Neuron (in vitro differentiated cells): ENCODE measurements around the gene NEO1.

Experiments used
- H2AFZ ChIP-seq: one replicate; pipeline ENCODE4 v1.6.1; 2013; ENCODE audit warnings: low read depth, mild to moderate bottlenecking, inconsistent platforms, low read length, moderate library complexity
- H3K27me3 ChIP-seq: one replicate; pipeline ENCODE4 v1.6.1; 2013; ENCODE audit warnings: low read length; ENCODE audit not compliant: insufficient read depth
- H3K36me3 ChIP-seq: one replicate; pipeline ENCODE4 v1.6.1; 2013; ENCODE audit warnings: low read length; ENCODE audit not compliant: insufficient read depth
- H3K4me1 ChIP-seq: one replicate; pipeline ENCODE4 v1.6.1; 2013; ENCODE audit warnings: low read length; ENCODE audit not compliant: insufficient read depth
- H3K4me3 ChIP-seq: 2 replicates; pipeline ENCODE4 v1.5.1; 2013; ENCODE audit warnings: mild to moderate bottlenecking, low read length, moderate library complexity
- H3K9me3 ChIP-seq: one replicate; pipeline ENCODE4 v1.6.1; 2013; ENCODE audit warnings: low read length

NEO1 gene

GRCh38 chr15:73336756-73337155 lies 284.5 kb downstream of the NEO1 start:
- no peaks in the 10 kb centered on the region for H3K36me3 ChIP-seq
- H3K4me3 ChIP-seq = no peak overlapping the region
- H3K27me3 ChIP-seq = no peaks in the 10 kb centered on the region
- H3K9me3 ChIP-seq = no peaks in the 10 kb centered on the region
- H2AFZ ChIP-seq = no peak overlapping the region
- H3K4me1 ChIP-seq = no peaks in the 10 kb centered on the region

DNA sequence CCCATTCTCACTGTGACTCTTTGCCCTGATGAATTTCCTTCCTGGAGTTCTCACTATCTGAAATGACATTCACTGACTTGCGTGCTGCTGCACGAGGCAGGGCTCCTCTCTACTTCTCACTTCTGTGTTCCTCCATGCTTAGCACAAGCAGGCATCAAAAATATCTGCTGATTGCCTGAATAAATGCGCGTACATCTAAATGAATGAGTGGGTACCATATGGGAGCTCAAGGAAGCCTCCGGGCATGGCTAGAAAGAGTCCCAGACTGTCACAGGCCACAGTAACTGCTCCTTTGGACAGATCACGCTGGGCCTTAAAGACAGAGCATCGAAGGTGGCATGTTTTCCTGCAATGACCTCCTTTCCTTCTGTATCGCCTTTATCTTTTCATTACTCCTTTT lies 284.9 kb downstream of the NEO1 start:
- Histone ChIP-seq H3K4me1 (no peaks in the 10 kb centered on the region), H2AFZ (no peak overlapping the region)

DNA sequence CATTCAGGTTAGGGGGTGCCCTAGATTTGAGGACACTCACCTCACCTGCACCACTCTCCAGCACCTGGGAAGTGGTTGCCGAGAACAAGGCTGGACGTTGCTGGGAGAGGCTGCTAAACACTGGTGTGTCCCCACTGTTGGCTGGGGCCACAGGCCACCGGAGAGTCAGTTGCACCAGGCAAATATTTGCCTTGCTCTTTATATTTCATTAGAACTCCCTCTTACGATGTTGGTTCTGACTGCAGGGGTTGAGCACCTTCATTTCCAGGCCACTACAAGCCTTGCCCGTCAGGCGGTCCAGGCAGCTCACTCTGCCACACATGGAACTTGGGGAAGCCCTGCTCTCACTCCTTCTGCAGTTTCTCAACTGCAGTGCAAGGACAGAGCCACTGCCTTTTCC lies 285.8 kb downstream of the NEO1 start:
- no peak overlapping the region for H2AFZ ChIP-seq

More for the DNA sequence above, 284.9 kb downstream of the NEO1 start:
- no peaks in the 10 kb centered on the region for H3K9me3 ChIP-seq
- H3K4me3 ChIP-seq = no peak overlapping the region
- no peaks in the 10 kb centered on the region for H3K27me3 ChIP-seq
- H3K36me3 ChIP-seq = no peaks in the 10 kb centered on the region

GRCh38 chr15:73338606-73339374 lies 286.5 kb downstream of the NEO1 start:
- Histone ChIP-seq H3K9me3 (peaks cover 7% of the 10 kb centered on the region), H3K4me1 (no peaks in the 10 kb centered on the region), H3K27me3 (no peaks in the 10 kb centered on the region), H3K4me3 (no peak overlapping the region), H2AFZ (no peak overlapping the region), H3K36me3 (no peaks in the 10 kb centered on the region)

More for the DNA sequence above, 285.8 kb downstream of the NEO1 start:
- Histone ChIP-seq H3K36me3 (no peaks in the 10 kb centered on the region), H3K27me3 (no peaks in the 10 kb centered on the region), H3K4me1 (no peaks in the 10 kb centered on the region), H3K9me3 (peaks cover 2% of the 10 kb centered on the region), H3K4me3 (no peak overlapping the region)

- Histone ChIP-seq H3K36me3 (no peaks in the 10 kb centered on the region), H3K4me1 (no peaks in the 10 kb centered on the region), H3K9me3 (peaks cover 7% of the 10 kb centered on the region), H3K4me3 (no peak overlapping the region), H2AFZ (no peak overlapping the region), H3K27me3 (no peaks in the 10 kb centered on the region)
These were observed 288.4 kb downstream of the NEO1 start for GRCh38 chr15:73340502-73341192.

- H2AFZ ChIP-seq = no peak overlapping the region
- no peaks in the 10 kb centered on the region for H3K27me3 ChIP-seq
- H3K36me3 ChIP-seq = no peaks in the 10 kb centered on the region
- H3K9me3 ChIP-seq = peaks cover 7% of the 10 kb centered on the region
- no peak overlapping the region for H3K4me3 ChIP-seq
- no peaks in the 10 kb centered on the region for H3K4me1 ChIP-seq
These were observed 289.8 kb downstream of the NEO1 start for GRCh38 chr15:73341886-73342600.

DNA sequence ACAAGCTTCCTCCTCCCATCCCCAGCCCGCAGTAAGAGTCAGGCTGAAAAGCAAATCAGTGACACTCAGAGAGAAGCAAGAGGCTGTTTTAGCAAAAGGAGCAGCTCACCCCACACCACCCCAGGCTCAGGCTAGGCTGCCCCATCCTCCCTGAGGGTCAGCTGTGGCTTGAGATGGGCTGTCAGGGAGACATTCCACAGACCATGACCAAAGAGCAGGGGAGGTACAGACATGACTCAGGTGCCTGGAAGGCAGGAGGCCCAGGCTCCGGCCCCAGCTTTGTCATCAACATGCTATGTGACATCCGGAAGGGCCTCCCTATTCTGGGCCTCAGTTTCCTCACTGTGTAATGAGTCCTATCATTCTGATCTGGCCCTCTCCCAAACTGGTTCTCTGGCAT lies 291.8 kb downstream of the NEO1 start:
- Histone ChIP-seq H3K27me3 (no peaks in the 10 kb centered on the region), H2AFZ (no peak overlapping the region)

GRCh38 chr15:73345658-73346057 lies 293.4 kb downstream of the NEO1 start:
- Histone ChIP-seq H2AFZ (no peak overlapping the region), H3K4me1 (no peaks in the 10 kb centered on the region), H3K9me3 (peaks cover 7% of the 10 kb centered on the region), H3K4me3 (no peak overlapping the region), H3K27me3 (no peaks in the 10 kb centered on the region), H3K36me3 (no peaks in the 10 kb centered on the region)

More for the DNA sequence above, 291.8 kb downstream of the NEO1 start:
- no peaks in the 10 kb centered on the region for H3K4me1 ChIP-seq
- no peaks in the 10 kb centered on the region for H3K36me3 ChIP-seq
- H3K9me3 ChIP-seq = peaks cover 7% of the 10 kb centered on the region
- no peak overlapping the region for H3K4me3 ChIP-seq

DNA sequence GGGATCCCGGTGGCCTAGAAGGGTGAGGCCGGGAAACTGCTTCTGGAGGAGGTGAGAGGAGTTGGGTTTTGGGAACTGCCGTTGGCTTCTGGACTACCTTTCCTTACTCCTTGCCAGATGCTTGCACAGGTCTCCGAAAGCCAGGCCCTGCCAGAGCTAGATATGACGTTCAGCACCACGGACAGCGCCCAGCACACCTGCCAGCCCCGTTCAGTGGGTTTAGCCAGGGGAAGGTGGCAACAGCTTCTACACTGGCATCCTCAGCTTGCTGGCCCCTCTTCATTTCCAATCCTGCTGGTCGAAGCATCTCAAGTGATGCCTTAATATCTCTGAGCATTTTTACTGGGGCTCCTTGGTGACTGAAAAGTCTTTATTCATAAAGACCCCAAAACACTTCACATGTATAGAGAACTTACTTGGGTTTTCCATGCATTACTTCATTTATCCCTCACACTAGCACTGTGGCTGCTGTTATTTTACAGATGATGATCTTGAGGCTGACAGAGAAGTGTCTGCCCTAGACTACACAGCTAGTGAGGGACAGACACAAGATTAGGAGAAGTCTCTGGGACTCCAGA lies 294.6 kb downstream of the NEO1 start:
- Histone ChIP-seq H2AFZ (no peak overlapping the region), H3K4me3 (no peak overlapping the region), H3K4me1 (no peaks in the 10 kb centered on the region), H3K9me3 (peaks cover 7% of the 10 kb centered on the region), H3K36me3 (no peaks in the 10 kb centered on the region), H3K27me3 (no peaks in the 10 kb centered on the region)

DNA sequence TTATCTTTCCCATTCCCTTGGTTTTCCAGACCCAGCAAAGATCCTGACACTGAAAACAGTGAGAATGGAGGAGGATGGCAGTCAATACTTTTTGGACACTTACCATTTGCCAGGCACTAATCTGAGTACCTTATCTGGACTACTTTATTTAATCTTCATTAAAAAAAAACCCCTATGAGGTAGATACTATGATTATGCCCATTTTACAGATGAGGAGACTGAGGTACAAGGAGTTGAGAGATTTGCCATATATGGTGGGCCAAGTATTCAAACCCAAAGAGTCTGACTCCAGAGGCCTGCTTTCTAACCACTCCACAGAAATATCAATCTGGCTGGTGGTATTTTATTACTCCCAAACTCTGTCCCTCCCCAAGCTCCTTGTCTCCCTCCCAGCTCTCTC lies 296.9 kb downstream of the NEO1 start:
- Histone ChIP-seq H3K36me3 (no peaks in the 10 kb centered on the region), H3K27me3 (no peaks in the 10 kb centered on the region), H3K4me1 (no peaks in the 10 kb centered on the region), H2AFZ (no peak overlapping the region), H3K4me3 (no peak overlapping the region), H3K9me3 (no peaks in the 10 kb centered on the region)

- no peaks in the 10 kb centered on the region for H3K27me3 ChIP-seq
These were observed 299.8 kb downstream of the NEO1 start for GRCh38 chr15:73352082-73352481.

DNA sequence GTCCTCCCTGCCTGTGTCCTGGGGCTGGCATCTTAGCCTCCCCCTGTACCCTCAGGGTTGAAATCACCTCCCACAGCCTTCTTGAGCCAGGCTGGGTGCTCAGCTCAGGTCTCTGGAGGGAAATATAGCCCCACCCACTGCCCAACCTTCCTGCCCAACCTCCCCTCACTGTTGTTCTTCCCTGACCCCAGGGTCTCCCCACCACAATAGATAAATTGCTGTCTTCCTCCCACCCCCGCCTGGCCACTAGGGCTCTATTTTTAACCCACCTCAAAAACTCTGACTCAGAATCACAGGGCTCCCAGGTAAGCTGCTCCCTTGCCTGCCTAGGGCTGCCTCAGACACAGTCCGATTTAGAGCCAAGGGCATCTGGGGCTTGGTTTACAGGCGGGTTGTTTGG lies 301.5 kb downstream of the NEO1 start:
- no peak overlapping the region for H3K4me3 ChIP-seq
- no peaks in the 10 kb centered on the region for H3K27me3 ChIP-seq
- no peaks in the 10 kb centered on the region for H3K36me3 ChIP-seq
- H3K9me3 ChIP-seq = no peaks in the 10 kb centered on the region
- H2AFZ ChIP-seq = no peak overlapping the region
- H3K4me1 ChIP-seq = peaks cover 11% of the 10 kb centered on the region

More at GRCh38 chr15:73352082-73352481, 299.8 kb downstream of the NEO1 start:
- Histone ChIP-seq H2AFZ (no peak overlapping the region), H3K36me3 (no peaks in the 10 kb centered on the region), H3K4me3 (no peak overlapping the region), H3K9me3 (no peaks in the 10 kb centered on the region), H3K4me1 (peaks cover 2% of the 10 kb centered on the region)

- Histone ChIP-seq H2AFZ (no peak overlapping the region), H3K4me1 (peaks cover 11% of the 10 kb centered on the region), H3K9me3 (no peaks in the 10 kb centered on the region), H3K27me3 (no peaks in the 10 kb centered on the region), H3K4me3 (no peak overlapping the region), H3K36me3 (no peaks in the 10 kb centered on the region)
These were observed 302.0 kb downstream of the NEO1 start for GRCh38 chr15:73354241-73354640.
